ENCODE measurements around the gene TMEM130.

TMEM130 gene

GRCh38 chr7:98869597-98870120, at the start of gene TMEM130:
Gene TMEM130, minus strand, starts transcription at chr7:98870014. Its CDS starts 153 bp downstream, at chr7:98869861.
- no peak for DNase-seq

- no peak for DNase-seq
These were observed 47.5 kb upstream of the TMEM130 start for GRCh38 chr7:98917331-98917730.

GRCh38 chr7:98913612-98914011, 43.8 kb upstream of the TMEM130 start:
- DNase-seq, result peak in 1 of 2 experiments; percentile 21

- no peak for DNase-seq
These were observed 43.2 kb upstream of the TMEM130 start for GRCh38 chr7:98913026-98913425.

GRCh38 chr7:98911916-98912315, 42.1 kb upstream of the TMEM130 start:
- no peak for DNase-seq

GRCh38 chr7:98910427-98910826, 40.6 kb upstream of the TMEM130 start:
- DNase-seq, result no peak

- no peak for DNase-seq
These were observed 39.7 kb upstream of the TMEM130 start for GRCh38 chr7:98909487-98909886.

GRCh38 chr7:98908585-98908984, 38.8 kb upstream of the TMEM130 start:
- no peak for DNase-seq

- DNase-seq, result no peak
These were observed 37.8 kb upstream of the TMEM130 start for GRCh38 chr7:98907570-98907969.

- no peak for DNase-seq
These were observed 33.4 kb upstream of the TMEM130 start for GRCh38 chr7:98903246-98903645.

- DNase-seq, result no peak
These were observed 32.7 kb upstream of the TMEM130 start for GRCh38 chr7:98902523-98902922.

- DNase-seq, result no peak
These were observed 31.0 kb upstream of the TMEM130 start for GRCh38 chr7:98900815-98901214.

GRCh38 chr7:98899816-98900215, 30.0 kb upstream of the TMEM130 start:
- DNase-seq, result no peak

GRCh38 chr7:98892609-98893008, 22.8 kb upstream of the TMEM130 start:
- DNase-seq, result no peak

- DNase-seq, result no peak
These were observed 17.2 kb upstream of the TMEM130 start for GRCh38 chr7:98887038-98887437.

- DNase-seq, result no peak
These were observed 14.6 kb upstream of the TMEM130 start for GRCh38 chr7:98884416-98884815.

- no peak for DNase-seq
These were observed 11.9 kb upstream of the TMEM130 start for GRCh38 chr7:98881561-98882315.

GRCh38 chr7:98880485-98880884, 10.7 kb upstream of the TMEM130 start:
- DNase-seq, result no peak

GRCh38 chr7:98879979-98880315, 10.1 kb upstream of the TMEM130 start:
- no peak for DNase-seq

GRCh38 chr7:98879198-98879978, 9.6 kb upstream of the TMEM130 start:
- peak in 1 of 2 experiments; percentile 47 for DNase-seq

- DNase-seq, result peak; percentile 42 to 58
These were observed 8.8 kb upstream of the TMEM130 start, which contains the start of gene TRRAP for GRCh38 chr7:98878365-98879197. Gene TRRAP, plus strand, starts transcription at chr7:98878532. Its CDS starts 2,619 bp downstream, at chr7:98881151.

GRCh38 chr7:98877692-98878364, 8.0 kb upstream of the TMEM130 start:
- no peak for DNase-seq
